Measurements from ENCODE around the gene KCNH6. TPM values are rescaled to one million over a fixed set of nuclear protein-coding genes. Genes with fewer than 3 reads are reported as not detected.

KCNH6 gene
- total and polyA plus RNA-seq, 9 of the 15 experiments (the other 6 are each of a cell fraction or from before 2014, with no cell fraction given): not detected

- TF ChIP-seq CHD7 (IDR thresholded peaks at IDR 0.05; ENCODE audit: low read depth, low read length): no peak
- 0 out of 2 replicates have a peak, but pooled peaks have one; percentile 21 for TF ChIP-seq CTBP1 (IDR thresholded peaks at IDR 0.05; ENCODE audit: borderline replicate concordance)
- TF ChIP-seq ZNF324 (CRISPR knock-in tag; IDR thresholded peaks at IDR 0.05): no peak
- 0 out of 2 replicates have a peak, but pooled peaks have one; percentile 54 for TF ChIP-seq SMARCC2 (IDR thresholded peaks at IDR 0.05; ENCODE audit: low read depth)
- TF ChIP-seq UBTF (IDR thresholded peaks at IDR 0.05; ENCODE audit: borderline replicate concordance in 1 of 2, low read depth in 2 of 2, low read length in 2 of 2): no peak
- no peak for TF ChIP-seq EP400 (IDR thresholded peaks at IDR 0.05)
- no peak for TF ChIP-seq HCFC1 (IDR thresholded peaks at IDR 0.05; ENCODE audit: low read depth, low read length)
- no peak for TF ChIP-seq ZNF740 (CRISPR knock-in tag; IDR thresholded peaks at IDR 0.05)
- TF ChIP-seq ZNF740 (tag; IDR thresholded peaks at IDR 0.05): no peak
- TF ChIP-seq CEBPB (tag; IDR thresholded peaks at IDR 0.05): peak; percentile 56
- TF ChIP-seq CGGBP1 (CRISPR knock-in tag; IDR thresholded peaks at IDR 0.05): no peak
- TF ChIP-seq POU5F1 (IDR thresholded peaks at IDR 0.05; ENCODE audit: borderline replicate concordance, low read depth, low read length, partially characterized antibody): no peak
Observed at GRCh38 chr17:63571632-63572310, 48.6 kb downstream of the KCNH6 start (continued).
